Common myeloid progenitor, CD34-positive (primary cell): ENCODE measurements around the gene ARL8B.

Source experiments
- CTCF ChIA-PET: fragments of 350-600 bp; sonication (Branson Sonifier 250); formaldehyde crosslinking; loops from one replicate; lab custom pipeline; 2021; ENCODE audit warnings: antibody characterized with exemption; lab: Charles Lee
- POLR2A ChIA-PET: fragments of 350-600 bp; sonication (Branson Sonifier 250); formaldehyde crosslinking; loops from one replicate; lab custom pipeline; 2021; ENCODE audit warnings: antibody characterized with exemption; lab: Charles Lee
- DNase-seq, 3 donors: peaks; one replicate each; pipeline versions ENCODE4 v3.0.0 to v3.0.0-alpha.2; 2013
- H3K27ac ChIP-seq, 2 experiments: 1 replicate in 1 of 2; 2 replicates in 1 of 2; pipeline ENCODE4 v1.7.0; 2013; ENCODE audit warnings: inconsistent platforms in 2 of 2, low read length in 2 of 2, mild to moderate bottlenecking in 2 of 2, low read depth in 1 of 2, moderate library complexity in 1 of 2; ENCODE audit not compliant: severe bottlenecking in 2 of 2, insufficient read depth in 1 of 2, poor library complexity in 1 of 2
- H3K27me3 ChIP-seq, 5 experiments: replicated peaks in 2 of 5; 1 replicate in 3 of 5; 2 replicates in 2 of 5; pipeline versions ENCODE4 v1.6.1 to v1.7.0; 2013; ENCODE audit warnings: low read length in 4 of 5, mild to moderate bottlenecking in 2 of 5, moderate library complexity in 2 of 5, inconsistent platforms in 1 of 5; ENCODE audit not compliant: insufficient read depth in 5 of 5, control insufficient read depth in 4 of 5
- H3K36me3 ChIP-seq, 4 experiments: 1 replicate in 2 of 4; 2 replicates in 2 of 4; pipeline versions ENCODE4 v1.6.1 to v1.7.0; 2013; ENCODE audit warnings: low read length in 3 of 4, control low read depth in 1 of 4, mild to moderate bottlenecking in 1 of 4; ENCODE audit not compliant: control insufficient read depth in 4 of 4, insufficient read depth in 4 of 4
- H3K4me1 ChIP-seq, 4 experiments: 1 replicate in 3 of 4; 2 replicates in 1 of 4; pipeline versions ENCODE4 v1.6.1 to v1.7.1; 2013; ENCODE audit warnings: low read length in 3 of 4, mild to moderate bottlenecking in 3 of 4, control low read depth in 1 of 4, inconsistent platforms in 1 of 4, moderate library complexity in 1 of 4; ENCODE audit not compliant: control insufficient read depth in 4 of 4, insufficient read depth in 4 of 4; ENCODE audit errors: control extremely low read depth in 1 of 4
- H3K4me3 ChIP-seq, 7 experiments: 1 replicate in 4 of 7; 2 replicates in 3 of 7; pipeline versions ENCODE4 v1.5.1 to v1.7.0; 2013; ENCODE audit warnings: mild to moderate bottlenecking in 7 of 7, low read length in 6 of 7, moderate library complexity in 6 of 7, inconsistent platforms in 2 of 7, low read depth in 2 of 7, control low read depth in 1 of 7; ENCODE audit not compliant: insufficient read depth in 4 of 7, control insufficient read depth in 1 of 7; ENCODE audit errors: extremely low read depth in 1 of 7
- H3K9me3 ChIP-seq, 5 experiments: 1 replicate in 4 of 5; 2 replicates in 1 of 5; pipeline versions ENCODE4 v1.6.1 to v1.7.1; 2013; ENCODE audit warnings: low read length in 4 of 5, mild to moderate bottlenecking in 2 of 5, inconsistent platforms in 1 of 5, low read depth in 1 of 5, moderate library complexity in 1 of 5; ENCODE audit not compliant: control insufficient read depth in 4 of 5, insufficient read depth in 2 of 5; ENCODE audit errors: control extremely low read depth in 1 of 5
- WGBS: methylation state at CpG from one replicate; pipeline ENCODE4 v1.1.5; 2013; ENCODE audit not compliant: insufficient coverage; 5-methylcytosine and 5-hydroxymethylcytosine counted together

Gene ARL8B

GRCh38 chr3:5082789-5083115, 39.3 kb upstream of the ARL8B start:
- POLR2A ChIA-PET, result no interaction called here
- Histone ChIP-seq H3K27ac (peak overlapping the region in 1 of 2 experiments; percentile 36), H3K27me3 (no peaks in the 10 kb centered on the region), H3K9me3 (no peaks in the 10 kb centered on the region), H3K4me3 (no peak overlapping the region), H3K4me1 (peaks cover 0 to 13% (median 1%) of the 10 kb centered on the region in 4 experiments), H3K36me3 (no peaks in the 10 kb centered on the region)
- CTCF ChIA-PET, result interaction anchor here (0.6 to 1.5 kb wide), 2 partner anchors 12 to 184 kb away, joined by 3 read pairs; no protein-coding TSS in a partner anchor
- no peak for DNase-seq
- WGBS, result 97% methylated on average over 6 of the region's 7 CpGs

- ChIA-PET CTCF (interaction anchor here (1.2 kb wide), 1 partner anchor 24 kb away, joined by 3 read pairs; no protein-coding TSS in a partner anchor), POLR2A (no interaction called here)
- no peak overlapping the region for H3K27ac ChIP-seq
- no peaks in the 10 kb centered on the region for H3K9me3 ChIP-seq
- peaks cover 0 to 13% (median 1%) of the 10 kb centered on the region in 4 experiments for H3K4me1 ChIP-seq
- WGBS, result 100% methylated on average over 4 of the region's 5 CpGs
- no peak for DNase-seq
- H3K4me3 ChIP-seq, result no peak overlapping the region
- H3K36me3 ChIP-seq, result no peaks in the 10 kb centered on the region
- H3K27me3 ChIP-seq, result no peaks in the 10 kb centered on the region
Measured at GRCh38 chr3:5084224-5084623, 37.9 kb upstream of the ARL8B start.

DNA sequence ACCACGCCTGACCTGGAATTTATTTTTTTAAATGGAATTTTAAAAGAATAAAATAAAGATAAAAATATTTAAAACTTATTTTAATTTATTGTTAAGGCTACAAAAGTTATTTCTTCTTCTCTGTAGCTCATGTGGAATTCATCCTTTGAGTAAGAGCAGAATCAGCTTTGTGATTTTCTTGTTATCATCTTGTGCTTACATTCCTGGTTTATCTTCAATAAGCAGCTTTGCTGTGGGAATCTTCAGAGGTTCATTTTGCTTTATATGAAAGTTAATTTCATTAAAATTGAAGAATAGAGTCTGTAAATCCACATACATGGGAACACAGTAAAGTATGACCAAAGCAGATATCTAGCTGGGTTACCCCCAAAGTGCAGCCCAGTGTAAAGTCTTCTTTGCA, 35.4 kb upstream of the ARL8B start:
- no CpG with 5 or more reads among the region's 1 CpG for WGBS
- Histone ChIP-seq H3K36me3 (no peaks in the 10 kb centered on the region), H3K9me3 (no peaks in the 10 kb centered on the region), H3K4me3 (no peak overlapping the region), H3K27ac (no peak overlapping the region), H3K4me1 (peaks cover 0 to 7% (median 0%) of the 10 kb centered on the region in 4 experiments), H3K27me3 (no peaks in the 10 kb centered on the region)
- ChIA-PET CTCF (interaction anchor here (1.4 to 2.3 kb wide), 3 partner anchors 8 to 14 kb away, joined by 4 to 8 read pairs (median 4); no protein-coding TSS in a partner anchor), POLR2A (no interaction called here)
- no peak for DNase-seq

DNA sequence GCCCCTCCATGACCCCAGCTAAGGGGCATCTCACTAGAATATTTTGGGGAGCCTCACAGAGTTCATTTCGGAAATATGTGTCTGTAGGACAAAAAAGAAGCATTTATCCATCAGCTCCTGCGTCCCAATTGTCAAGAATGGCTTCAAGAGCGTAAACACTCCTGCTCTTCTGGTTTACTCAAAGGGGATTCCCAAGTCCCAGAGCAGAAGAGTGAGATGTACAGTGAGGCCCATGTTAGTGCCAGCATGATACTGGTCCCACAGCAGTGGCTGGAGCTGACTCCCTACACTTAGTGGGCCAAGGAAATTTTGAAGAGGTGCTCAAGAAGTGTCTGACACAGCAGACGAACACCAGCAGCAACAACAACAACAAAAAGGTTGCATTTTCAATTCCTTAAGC, 34.9 kb upstream of the ARL8B start:
- CTCF ChIA-PET, result interaction anchor here (0.8 to 2.3 kb wide), 3 partner anchors 13 to 21 kb away, joined by 3 to 8 read pairs (median 4); no protein-coding TSS in a partner anchor
- no peaks in the 10 kb centered on the region for H3K27me3 ChIP-seq
- no peak overlapping the region for H3K4me3 ChIP-seq
- POLR2A ChIA-PET, result no interaction called here
- DNase-seq, result no peak
- WGBS, result 100% methylated on average over 3 of the region's 4 CpGs
- no peaks in the 10 kb centered on the region for H3K36me3 ChIP-seq
- no peak overlapping the region for H3K27ac ChIP-seq
- peaks cover 0 to 5% (median 0%) of the 10 kb centered on the region in 4 experiments for H3K4me1 ChIP-seq
- H3K9me3 ChIP-seq, result no peaks in the 10 kb centered on the region

DNA sequence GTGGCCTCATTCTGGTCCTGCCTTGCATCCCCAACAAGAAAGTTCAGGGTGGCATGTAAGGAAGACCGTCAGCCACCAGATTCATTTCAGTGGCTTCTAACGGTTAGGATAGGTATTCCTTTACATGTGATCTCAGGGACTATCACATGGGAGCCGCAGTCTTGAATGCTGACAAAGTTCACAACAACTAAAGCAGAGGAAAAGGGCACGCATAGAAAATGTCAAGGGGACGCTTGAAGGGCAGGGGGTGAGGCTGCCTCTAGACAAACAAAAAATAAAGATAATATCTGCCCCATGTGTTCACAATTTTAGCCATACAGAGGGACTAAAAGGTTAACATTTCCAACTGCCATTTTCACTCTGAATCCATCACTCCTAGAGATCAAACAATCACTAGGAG, 31.9 kb upstream of the ARL8B start:
- no peaks in the 10 kb centered on the region for H3K9me3 ChIP-seq
- no peak overlapping the region for H3K27ac ChIP-seq
- peaks cover 0 to 1% (median 0%) of the 10 kb centered on the region in 5 experiments for H3K27me3 ChIP-seq
- POLR2A ChIA-PET, result no interaction called here
- H3K36me3 ChIP-seq, result no peaks in the 10 kb centered on the region
- H3K4me3 ChIP-seq, result no peak overlapping the region
- DNase-seq, result no peak
- CTCF ChIA-PET, result interaction anchor here (0.7 to 1.4 kb wide), 3 partner anchors 11 to 14 kb away, joined by 3 read pairs; no protein-coding TSS in a partner anchor
- H3K4me1 ChIP-seq, result no peaks in the 10 kb centered on the region
- 75% methylated on average over 5 of the region's 5 CpGs for WGBS

DNA sequence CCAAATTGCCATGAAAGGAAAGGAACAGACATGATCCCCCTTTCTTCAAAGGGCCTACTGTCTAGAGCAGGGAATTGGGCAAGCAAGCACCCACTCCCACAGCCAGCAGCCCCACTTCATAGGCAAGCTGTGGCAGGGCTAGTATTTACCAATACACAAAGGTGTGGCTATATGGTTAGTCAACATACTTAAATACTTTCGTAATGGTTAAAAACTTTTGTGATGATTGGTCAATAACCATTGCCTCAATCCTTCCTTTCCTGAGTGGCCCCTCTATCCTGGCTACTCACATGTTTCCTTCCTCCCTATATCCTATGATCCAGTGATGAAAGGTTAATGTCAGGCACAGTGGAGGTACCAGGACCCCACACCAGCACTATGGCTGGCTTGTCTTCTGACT, 30.1 kb upstream of the ARL8B start:
- ChIA-PET CTCF (no interaction called here), POLR2A (no interaction called here)
- peaks cover 0 to 5% (median 2%) of the 10 kb centered on the region in 4 experiments for H3K4me1 ChIP-seq
- no peak overlapping the region for H3K4me3 ChIP-seq
- H3K27ac ChIP-seq, result no peak overlapping the region
- DNase-seq, result no peak
- no CpG with 5 or more reads among the region's 1 CpG for WGBS
- no peaks in the 10 kb centered on the region for H3K36me3 ChIP-seq
- H3K27me3 ChIP-seq, result peaks cover 0 to 6% (median 0%) of the 10 kb centered on the region in 5 experiments
- H3K9me3 ChIP-seq, result no peaks in the 10 kb centered on the region

DNA sequence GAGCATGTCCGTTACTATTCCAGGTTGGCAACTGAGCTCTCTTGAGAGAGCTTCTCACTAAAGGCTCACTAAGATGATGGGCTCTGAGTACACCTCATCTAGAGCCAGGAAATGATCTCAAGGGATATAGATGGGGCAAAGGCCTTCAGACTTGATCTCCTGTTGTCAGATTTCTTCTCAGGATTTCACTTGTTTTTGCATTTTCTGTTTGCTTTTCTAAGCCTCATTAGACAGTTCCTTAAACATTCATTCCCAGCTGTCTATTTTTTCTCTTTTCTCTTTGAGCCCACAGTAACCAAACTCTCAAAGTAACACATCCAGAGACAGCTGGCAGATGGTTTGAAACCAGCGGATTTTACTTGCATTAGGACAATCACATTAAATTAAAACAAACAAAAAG, 28.4 kb upstream of the ARL8B start:
- H3K4me3 ChIP-seq, result no peak overlapping the region
- CTCF ChIA-PET, result interaction anchor here (1.1 kb wide), 1 partner anchor 52 kb away, joined by 3 read pairs; no protein-coding TSS in a partner anchor
- peaks cover 0 to 6% (median 0%) of the 10 kb centered on the region in 5 experiments for H3K27me3 ChIP-seq
- H3K4me1 ChIP-seq, result peaks cover 0 to 5% (median 2%) of the 10 kb centered on the region in 4 experiments
- H3K27ac ChIP-seq, result no peak overlapping the region
- DNase-seq, result no peak
- POLR2A ChIA-PET, result no interaction called here
- no peaks in the 10 kb centered on the region for H3K36me3 ChIP-seq
- no peaks in the 10 kb centered on the region for H3K9me3 ChIP-seq
- 100% methylated on average over 1 of the region's 2 CpGs for WGBS
